Cardiac muscle cell (in vitro differentiated cells and primary cell): ENCODE results near the gene CCL27. TPM values are rescaled to one million over a fixed set of nuclear protein-coding genes. Genes with fewer than 3 reads are reported as not detected.

Experiments used
- DNase-seq, 2 donors: peaks; one replicate each; pipeline versions ENCODE4 v3.0.0 to v3.0.0-alpha.2; 2010 to 2017; ENCODE audit warnings: low read depth in 1 of 2, low spot score in 1 of 2
- H3K27ac ChIP-seq: fragments of 200-600 bp; sonication (generic); 2 replicates; pipeline ENCODE4 v1.5.1; 2016
- H3K27me3 ChIP-seq: fragments of 200-600 bp; sonication (generic); 2 replicates; pipeline ENCODE4 v1.6.0; 2016; ENCODE audit warnings: control low read depth
- H3K36me3 ChIP-seq: fragments of 200-600 bp; sonication (generic); 2 replicates; pipeline ENCODE4 v1.5.1; 2016; ENCODE audit warnings: control low read depth
- H3K4me1 ChIP-seq: fragments of 200-600 bp; sonication (generic); 2 replicates; pipeline ENCODE4 v1.8.1; 2017; ENCODE audit warnings: low read depth, mild to moderate bottlenecking, mixed run types
- H3K4me3 ChIP-seq: fragments of 200-600 bp; sonication (generic); 2 replicates; pipeline ENCODE4 v1.5.1; 2016; ENCODE audit warnings: mild to moderate bottlenecking
- H3K9me3 ChIP-seq: fragments of 200-600 bp; sonication (generic); 2 replicates; pipeline ENCODE4 v1.5.1; 2017; ENCODE audit warnings: low read depth, mild to moderate bottlenecking, control low read depth
- polyA plus RNA-seq: library from polyadenylated mRNA; unstranded; fragments of >200 nt; fragmentation: Nextera tagmentation; extraction: Ambion mirVana; gene quantifications from 2 replicates; pipeline ENCODE4 v1.2.1, GENCODE V29; 2016
- total RNA-seq: library from RNA; depleted of rRNA; stranded (reverse); fragments of >200 nt; gene quantifications from 2 replicates; pipeline ENCODE4 v1.2.3, GENCODE V29; 2016
- TF ChIP-seq, protein P1 (sequence below): IDR thresholded peaks from 2 replicates; pipeline ENCODE4 v1.5.1; 2012; ENCODE audit warnings: low read depth, mild to moderate bottlenecking, low read length

CCL27 gene
- total and polyA plus RNA-seq, 2 experiments from 2014 or later: 0.77 to 1.3 TPM

DNA sequence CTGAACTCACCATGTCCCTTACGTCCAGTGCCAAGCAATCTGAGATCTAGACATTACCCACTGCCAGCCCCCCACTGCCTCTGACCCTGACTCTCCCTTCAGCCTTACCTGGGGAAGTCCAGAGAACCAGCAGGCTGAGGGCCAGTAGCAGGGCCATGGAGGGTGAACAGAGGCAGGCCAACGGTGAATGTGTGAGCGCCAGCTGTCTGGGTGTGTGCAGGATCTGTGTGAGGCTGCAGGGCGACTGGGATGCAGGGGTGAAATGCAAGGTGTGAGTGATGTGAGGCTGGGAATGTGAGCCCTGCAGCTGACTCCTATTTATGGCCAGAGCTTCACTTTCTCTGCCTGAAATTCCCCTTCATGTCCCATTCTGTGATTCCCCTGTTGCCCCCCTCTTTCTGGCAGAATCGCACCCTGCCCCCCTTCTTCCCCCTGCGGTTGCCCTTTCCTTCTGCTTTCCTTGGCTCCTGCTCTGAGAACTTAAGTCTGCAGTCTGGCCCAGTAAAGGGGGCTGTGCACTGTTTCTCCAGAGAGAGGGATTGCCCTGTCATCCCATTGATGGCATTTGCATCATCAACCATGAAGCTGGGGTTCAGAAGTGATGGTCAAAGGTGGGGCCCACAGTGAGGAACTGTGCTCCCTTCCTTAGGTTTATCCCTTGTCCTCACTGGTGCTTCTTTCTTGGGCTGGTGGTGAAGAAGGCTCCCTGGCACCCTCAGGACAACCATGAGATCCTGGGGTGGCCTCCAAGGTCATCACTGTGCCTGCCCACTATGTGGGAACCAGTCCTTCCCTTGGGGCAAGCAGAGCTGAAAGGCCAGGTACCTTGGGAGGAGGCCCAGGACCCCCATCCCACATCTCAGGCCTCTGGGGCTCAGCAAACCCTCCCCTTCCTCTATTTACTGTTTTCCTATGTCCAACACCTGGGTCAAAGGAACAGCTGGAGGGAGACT is 28.8 kb upstream of the CCL27 start, which contains the start of gene CCL19:
TSS of gene CCL19 (minus strand) at position 294 of the 953 bp plus-strand sequence. CDS start at position 157, 137 bp downstream.
- H3K9me3 ChIP-seq: no peaks in the 10 kb centered on the region
- H3K27me3 ChIP-seq: no peaks in the 10 kb centered on the region
- no peaks in the 10 kb centered on the region for H3K4me1 ChIP-seq
- no peak within 1 kb of the TSS for H3K27ac ChIP-seq
- H3K36me3 ChIP-seq: no peaks in the 10 kb centered on the region
- no peak for DNase-seq
- TF ChIP-seq, protein P1, sequence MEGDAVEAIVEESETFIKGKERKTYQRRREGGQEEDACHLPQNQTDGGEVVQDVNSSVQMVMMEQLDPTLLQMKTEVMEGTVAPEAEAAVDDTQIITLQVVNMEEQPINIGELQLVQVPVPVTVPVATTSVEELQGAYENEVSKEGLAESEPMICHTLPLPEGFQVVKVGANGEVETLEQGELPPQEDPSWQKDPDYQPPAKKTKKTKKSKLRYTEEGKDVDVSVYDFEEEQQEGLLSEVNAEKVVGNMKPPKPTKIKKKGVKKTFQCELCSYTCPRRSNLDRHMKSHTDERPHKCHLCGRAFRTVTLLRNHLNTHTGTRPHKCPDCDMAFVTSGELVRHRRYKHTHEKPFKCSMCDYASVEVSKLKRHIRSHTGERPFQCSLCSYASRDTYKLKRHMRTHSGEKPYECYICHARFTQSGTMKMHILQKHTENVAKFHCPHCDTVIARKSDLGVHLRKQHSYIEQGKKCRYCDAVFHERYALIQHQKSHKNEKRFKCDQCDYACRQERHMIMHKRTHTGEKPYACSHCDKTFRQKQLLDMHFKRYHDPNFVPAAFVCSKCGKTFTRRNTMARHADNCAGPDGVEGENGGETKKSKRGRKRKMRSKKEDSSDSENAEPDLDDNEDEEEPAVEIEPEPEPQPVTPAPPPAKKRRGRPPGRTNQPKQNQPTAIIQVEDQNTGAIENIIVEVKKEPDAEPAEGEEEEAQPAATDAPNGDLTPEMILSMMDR: no peak
- H3K4me3 ChIP-seq: no peak within 1 kb of the TSS

DNA sequence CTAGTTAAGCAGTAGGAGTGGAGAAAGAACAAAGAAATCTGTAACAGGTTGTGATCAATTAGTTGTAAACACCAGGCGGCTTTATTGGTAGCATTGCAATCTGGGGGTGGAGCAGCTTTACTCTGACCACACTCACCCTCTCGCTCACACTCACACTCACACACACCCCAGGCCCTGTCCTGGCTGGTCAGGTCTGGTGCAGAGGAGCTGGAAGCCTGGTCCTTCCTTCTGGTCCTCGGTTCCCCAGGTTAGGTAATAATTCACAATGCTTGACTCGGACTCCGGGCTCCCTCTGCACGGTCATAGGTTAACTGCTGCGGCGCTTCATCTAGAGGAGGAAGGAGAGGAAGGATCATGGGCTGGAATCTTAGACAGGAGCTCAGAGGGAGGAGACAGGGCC is 27.1 kb upstream of the CCL27 start:
- Histone ChIP-seq H3K27ac (no peak overlapping the region), H3K4me3 (no peak overlapping the region), H3K4me1 (no peaks in the 10 kb centered on the region), H3K9me3 (no peaks in the 10 kb centered on the region), H3K27me3 (no peaks in the 10 kb centered on the region), H3K36me3 (no peaks in the 10 kb centered on the region)
- DNase-seq: no peak
- TF ChIP-seq, protein P1: no peak

DNA sequence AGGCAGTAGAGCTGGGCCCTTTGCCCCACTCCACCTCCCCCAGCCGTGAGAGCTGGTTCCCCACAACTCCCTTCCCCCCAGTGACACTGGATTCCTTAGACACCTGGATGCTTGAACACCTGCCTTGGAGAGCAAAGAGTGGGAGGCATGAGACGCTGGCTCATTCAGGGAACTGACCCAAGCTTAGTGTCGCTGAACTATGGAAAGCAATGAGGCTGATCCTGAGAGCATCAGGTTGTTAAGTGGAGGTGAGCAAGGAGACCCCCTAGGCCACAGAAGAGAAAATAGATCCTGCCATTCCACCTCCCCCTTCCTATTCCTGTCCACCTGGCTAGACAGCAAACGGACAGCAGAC is 26.6 kb upstream of the CCL27 start:
- Histone ChIP-seq H3K27me3 (no peaks in the 10 kb centered on the region), H3K4me3 (no peak overlapping the region), H3K27ac (no peak overlapping the region), H3K9me3 (no peaks in the 10 kb centered on the region), H3K36me3 (no peaks in the 10 kb centered on the region), H3K4me1 (no peaks in the 10 kb centered on the region)
- DNase-seq: no peak
- TF ChIP-seq, protein P1: no peak

DNA sequence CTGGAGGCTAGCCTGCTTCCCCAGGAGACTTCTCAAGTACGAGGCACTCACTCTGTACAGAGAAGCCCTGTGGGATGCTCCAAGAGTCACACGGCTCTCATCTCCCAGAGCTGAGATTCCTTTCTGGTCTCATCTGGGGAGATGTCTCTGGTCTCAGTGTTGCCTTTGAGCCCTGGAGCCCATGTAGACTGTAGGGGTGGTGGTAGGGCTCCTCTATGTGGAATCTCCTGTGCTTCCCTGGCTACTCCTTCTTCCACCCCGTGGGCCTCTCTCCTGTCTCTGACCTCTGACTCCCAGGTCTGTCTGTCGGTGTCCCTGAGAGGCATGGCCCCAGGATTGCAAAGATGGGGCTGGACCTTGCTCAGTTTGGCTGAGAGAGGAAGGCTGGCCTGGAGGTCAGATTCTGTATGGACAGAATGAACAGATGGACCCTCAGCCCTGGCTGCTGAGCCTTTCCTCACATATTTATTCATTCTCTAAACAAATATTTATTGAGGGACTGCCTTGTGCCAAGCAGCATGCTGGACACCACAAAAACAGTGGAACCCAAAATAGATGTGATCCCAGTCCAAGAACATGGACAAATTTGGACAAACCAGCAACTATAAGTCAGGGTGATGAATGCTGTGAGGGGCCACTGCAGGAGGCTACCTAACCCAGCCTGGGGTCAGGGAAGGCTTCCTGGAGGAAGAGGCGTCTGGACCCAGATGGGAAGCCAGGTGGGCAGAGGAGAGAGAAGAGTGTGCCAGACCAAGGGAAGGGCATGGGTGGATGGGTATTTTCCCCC is 26.1 kb upstream of the CCL27 start:
- Histone ChIP-seq H3K4me1 (no peaks in the 10 kb centered on the region), H3K36me3 (no peaks in the 10 kb centered on the region), H3K27me3 (no peaks in the 10 kb centered on the region), H3K4me3 (no peak overlapping the region), H3K9me3 (no peaks in the 10 kb centered on the region), H3K27ac (no peak overlapping the region)
- TF ChIP-seq, protein P1: no peak
- DNase-seq: no peak

DNA sequence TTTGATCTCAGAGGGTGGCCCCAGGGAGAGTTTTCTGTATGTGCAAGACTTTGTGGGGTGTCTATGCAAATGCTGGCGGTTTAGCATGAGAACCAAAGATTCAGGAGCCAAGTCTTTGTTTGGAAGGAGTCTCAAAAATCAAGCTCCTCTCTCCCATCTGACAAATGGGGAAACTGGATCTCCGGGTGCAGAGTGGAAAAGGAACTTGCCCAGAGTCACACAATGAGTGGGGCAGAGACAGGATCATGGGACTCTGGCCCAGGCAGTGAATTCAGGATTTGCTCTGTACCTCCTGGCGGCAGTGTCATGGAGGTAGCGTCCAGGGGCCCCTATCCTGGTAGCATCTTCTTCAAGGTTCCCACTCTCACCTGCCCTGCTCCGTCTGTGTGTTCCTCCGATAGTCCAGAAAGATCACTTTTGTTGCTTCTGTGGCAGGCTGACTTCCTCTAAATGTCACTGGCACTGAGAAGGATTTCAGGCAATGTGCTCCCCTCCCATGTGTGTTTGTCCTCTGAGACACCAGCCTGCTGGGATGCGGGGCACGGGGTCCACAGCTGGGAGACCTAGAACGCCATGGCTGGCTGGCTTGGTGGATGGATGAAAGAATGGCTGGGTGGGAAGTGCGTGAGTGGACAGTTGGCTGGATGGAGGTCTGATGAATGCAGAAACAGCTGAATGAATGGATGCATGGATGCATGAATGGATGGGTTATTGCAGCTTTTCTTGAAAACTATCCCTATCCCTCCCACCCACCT is 25.0 kb upstream of the CCL27 start:
- H3K27me3 ChIP-seq: no peaks in the 10 kb centered on the region
- H3K4me1 ChIP-seq: no peaks in the 10 kb centered on the region
- TF ChIP-seq, protein P1: no peak
- H3K9me3 ChIP-seq: no peaks in the 10 kb centered on the region
- no peak overlapping the region for H3K4me3 ChIP-seq
- no peaks in the 10 kb centered on the region for H3K36me3 ChIP-seq
- DNase-seq: no peak
- H3K27ac ChIP-seq: no peak overlapping the region
